ENCODE data around the gene EEFSEC.

- no peak for TF ChIP-seq CTCF (IDR thresholded peaks at IDR 0.05; ENCODE audit: low read length)
- no peak for TF ChIP-seq EZH2 (optimal IDR thresholded peaks at IDR 0.05; ENCODE audit: low read depth, low read length)
- TF ChIP-seq EZH2phosphoT487 (IDR thresholded peaks at IDR 0.05; ENCODE audit: low read length) = no peak
Observed at GRCh38 chr3:128112357-128112968, 40.8 kb upstream of the EEFSEC start.

All from MM.1S (cell line).